GM21619 (cell line): ENCODE measurements around the gene CACNB3.
"Not testable (repeated sequence)": the region's sequence is repeated elsewhere in the genome, so short reads cannot be mapped to it uniquely, and the experiment has no call there.

Source experiments
- ATAC-seq: cut with Tn5 transposase; IDR thresholded peaks from one replicate; pipeline ENCODE4 v1.9.1; 2021; ENCODE audit not compliant: unreplicated experiment

Gene CACNB3

DNA sequence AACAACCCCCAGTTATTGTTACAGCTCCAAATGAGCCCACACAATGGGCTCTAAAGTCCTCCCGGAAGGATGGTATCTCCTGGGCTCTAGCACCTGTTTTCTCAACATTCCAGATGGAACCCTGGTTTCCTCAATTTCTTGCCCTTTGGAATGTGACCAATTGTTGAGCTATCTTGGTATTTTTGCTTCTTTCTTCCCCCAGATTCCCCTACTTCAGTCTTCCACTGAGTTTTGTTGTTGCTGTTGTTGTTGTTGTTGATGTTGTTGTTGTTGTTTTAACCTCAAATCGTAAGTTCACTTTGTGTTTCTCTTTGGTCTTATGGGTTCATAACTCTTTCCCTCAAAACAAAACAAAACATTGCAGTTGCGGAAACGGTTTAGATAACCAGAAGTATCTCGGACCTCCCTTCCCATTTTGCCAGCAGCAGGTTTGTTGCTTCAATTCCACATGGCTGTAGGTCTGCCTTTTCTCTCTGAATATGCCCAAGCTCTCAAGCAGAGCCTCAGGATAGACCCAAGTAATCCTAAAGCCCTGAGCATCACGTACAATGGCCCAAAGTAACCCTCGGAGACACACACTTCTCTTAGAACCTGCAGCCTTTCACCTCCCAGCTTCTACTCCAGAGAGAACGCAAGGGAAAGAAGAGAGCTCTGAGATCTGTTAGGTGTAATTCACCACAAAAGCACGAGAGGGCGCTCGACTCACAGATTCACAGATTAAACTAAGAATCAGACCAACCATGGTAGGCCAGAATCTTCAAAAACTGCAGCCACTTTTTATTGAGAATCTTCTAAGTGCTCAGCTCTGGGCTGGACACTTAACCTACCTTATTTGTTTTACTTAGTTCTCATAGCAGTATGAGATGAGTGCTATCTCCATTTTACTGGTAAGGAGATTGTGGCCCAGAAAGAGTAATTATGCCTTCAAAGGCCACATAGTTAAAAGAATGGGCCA is 34.7 kb downstream of the CACNB3 start:
- peak; percentile 37 for ATAC-seq

DNA sequence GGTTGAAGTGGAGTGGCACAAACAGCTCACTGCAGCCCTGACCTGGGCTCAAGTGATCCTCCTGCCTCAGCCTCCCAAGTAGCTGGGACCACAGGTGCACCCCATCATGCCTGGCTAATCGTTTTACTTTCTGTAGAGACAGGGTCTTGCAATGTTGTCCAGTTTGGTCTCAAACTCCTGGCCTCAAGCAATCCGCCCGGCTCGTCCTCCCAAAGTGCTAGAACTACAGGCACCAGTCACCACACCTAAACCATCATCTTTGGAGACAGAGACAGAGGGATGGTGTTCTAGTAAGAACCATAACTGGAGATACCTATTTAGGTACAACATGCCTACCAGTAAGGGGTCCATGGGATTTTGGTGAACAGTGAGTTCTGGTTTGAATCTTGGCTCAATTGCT is 36.2 kb downstream of the CACNB3 start:
- no peak for ATAC-seq

GRCh38 chr12:48854932-48855331 is 36.6 kb downstream of the CACNB3 start:
- ATAC-seq = not testable (repeated sequence)

- ATAC-seq = no peak
Observed at GRCh38 chr12:48856379-48856778, 38.1 kb downstream of the CACNB3 start.

DNA sequence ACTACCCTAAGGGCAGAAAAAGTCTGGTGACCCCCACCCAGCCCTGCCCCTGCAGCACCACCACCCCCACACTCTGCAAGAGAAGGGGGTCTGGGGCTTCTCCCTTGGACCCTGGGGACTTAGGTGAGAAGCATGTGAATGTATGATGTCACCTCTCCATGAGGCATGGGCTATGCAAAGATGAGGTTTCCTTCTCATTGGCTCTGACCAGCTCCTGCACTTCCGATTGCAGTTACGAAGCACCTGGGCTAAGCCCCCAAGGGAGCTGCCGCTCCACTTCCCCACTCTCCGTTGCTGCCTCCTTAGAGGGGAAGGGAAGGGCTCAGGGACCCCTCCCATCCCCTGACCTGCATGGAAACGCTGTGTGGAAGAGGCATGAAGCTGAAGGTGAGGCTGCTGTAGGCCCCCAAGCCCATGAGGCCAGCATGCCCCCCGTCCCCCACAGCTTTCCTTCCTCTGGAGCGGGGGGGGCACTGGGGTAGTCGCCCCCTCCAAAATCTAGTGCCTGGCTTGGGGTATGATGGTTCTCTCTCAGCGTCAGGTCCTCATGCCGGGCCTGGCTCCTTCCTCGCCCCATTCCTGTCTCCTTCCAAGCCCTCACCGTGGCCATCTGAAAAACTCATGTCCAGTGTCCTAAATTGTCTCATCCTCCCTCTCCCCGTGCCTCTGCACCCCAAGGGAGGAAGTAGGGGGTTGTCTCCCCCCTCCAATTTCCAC is 39.1 kb downstream of the CACNB3 start:
- no peak for ATAC-seq

- ATAC-seq = no peak
Observed at GRCh38 chr12:48858043-48858442, 39.7 kb downstream of the CACNB3 start.

- ATAC-seq = no peak
Observed at GRCh38 chr12:48859607-48860006, 41.3 kb downstream of the CACNB3 start.

DNA sequence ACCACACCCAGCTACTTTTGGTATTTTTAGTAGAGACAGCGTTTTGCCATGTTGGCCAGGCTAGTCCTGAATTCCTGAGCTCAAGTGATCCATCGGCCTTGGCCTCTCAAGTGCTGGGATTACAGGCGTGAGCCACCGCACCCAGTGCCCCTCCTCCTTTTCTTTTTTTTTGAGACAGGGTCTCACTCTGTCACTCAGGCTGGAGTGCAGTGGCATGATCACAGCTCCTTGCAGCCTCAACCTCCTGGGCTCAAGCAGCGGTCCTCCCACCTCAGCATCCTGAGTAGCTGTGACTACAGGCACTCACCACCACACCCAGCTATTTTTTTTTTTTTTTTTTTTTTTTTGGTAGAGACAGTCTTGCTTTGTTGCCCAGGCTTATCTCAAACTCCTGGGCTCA is 41.9 kb downstream of the CACNB3 start:
- not testable (repeated sequence) for ATAC-seq

DNA sequence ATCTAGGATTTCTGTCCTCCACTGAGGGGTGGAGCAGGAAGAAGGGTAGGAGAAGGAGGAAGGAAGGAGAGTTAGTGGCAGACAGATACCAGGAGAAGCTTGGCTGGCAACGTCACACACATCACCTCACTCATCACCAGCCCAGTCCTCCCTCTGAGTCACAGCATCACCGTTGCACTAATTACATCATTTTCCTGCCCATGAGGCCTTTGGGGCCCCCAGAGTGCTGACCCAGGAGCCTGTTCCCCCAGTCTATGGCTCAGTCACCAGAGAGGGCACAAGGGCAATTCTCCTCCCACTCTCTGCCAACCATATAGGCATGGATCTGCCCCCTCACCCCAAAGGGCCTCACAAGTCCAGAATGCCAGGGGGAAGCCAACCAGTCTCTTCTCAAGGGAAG is 42.8 kb downstream of the CACNB3 start:
- ATAC-seq = no peak

DNA sequence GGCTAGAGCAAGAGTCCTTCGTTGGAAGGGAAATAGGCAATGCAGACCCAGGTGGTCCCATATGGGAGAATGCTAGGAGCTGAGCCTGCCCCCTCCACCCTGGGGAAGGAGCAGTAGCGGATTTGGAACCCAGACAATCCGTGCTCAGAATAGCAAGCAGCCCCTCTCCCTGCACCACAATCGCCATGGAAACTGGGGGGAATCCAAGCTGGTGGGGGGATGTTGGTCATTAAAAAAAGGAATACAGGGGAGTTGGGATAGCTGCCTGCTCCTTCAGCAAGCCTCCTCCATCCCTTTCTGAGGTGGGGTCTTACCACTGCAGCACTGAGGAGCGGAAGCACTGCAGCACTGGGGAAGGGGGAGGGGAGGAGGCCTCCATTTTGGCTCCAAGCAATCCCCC is 44.5 kb downstream of the CACNB3 start:
- ATAC-seq = no peak

DNA sequence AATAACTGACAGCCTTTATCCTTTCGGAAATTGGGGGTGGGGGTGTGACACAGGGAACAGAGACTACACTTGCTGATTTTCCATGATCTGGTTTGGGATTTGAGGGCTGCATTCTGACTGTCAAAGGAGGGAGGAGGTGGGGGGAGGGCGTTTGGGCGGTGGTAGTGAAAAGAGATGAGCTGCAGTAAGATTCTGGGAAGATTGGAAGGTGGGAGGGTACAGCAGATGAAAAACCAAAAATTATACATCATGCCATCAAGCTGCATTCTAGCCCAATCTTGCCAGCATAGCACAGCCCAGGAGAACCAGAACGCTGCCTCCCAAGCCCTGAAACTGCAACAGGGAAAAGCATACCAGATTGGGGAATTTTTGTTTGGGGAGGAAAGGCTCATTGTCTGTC is 45.0 kb downstream of the CACNB3 start:
- no peak for ATAC-seq

DNA sequence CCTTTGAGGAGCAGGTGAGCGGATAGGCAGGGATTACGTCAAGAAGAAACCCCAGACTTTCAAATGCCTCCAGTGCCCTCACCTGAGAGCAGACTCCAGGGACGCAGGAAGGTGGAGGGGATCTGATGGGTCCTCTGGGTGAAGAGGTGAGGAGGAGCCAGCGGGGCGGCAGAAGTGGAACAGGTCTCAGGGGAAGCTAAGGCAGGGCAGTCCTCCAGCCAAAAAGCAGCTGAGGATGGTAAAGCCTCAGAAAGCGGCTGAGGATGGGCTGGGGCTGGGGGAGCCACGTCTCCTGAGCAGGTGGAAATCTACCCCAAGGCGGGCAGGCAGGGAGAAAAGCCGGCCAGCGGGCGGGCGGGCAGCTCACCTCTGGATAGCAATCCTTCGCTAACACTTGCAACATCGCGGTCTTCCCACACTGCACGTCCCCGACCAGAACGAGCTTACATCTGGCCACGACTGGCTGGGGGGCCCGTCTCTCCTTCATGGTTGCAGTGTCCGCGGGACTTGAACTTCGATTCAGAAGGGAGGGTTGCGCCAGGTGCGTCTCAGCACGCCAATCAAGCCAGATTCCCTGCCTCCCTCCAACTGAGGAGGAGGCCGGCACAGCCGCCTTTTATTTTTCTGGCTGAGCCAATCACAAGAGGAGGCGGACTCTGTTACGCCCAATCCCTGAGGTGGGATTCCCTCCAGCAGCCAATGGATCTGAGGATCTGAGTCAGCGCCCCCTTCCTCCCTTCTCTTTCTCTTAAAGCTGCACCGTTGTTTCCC is 47.2 kb downstream of the CACNB3 start, which contains the start of gene RND1:
Gene RND1, minus strand, starts transcription at position 590 of the 771 bp plus-strand sequence. Its CDS starts 103 bp downstream, at position 487.
- ATAC-seq = peak; percentile 93

DNA sequence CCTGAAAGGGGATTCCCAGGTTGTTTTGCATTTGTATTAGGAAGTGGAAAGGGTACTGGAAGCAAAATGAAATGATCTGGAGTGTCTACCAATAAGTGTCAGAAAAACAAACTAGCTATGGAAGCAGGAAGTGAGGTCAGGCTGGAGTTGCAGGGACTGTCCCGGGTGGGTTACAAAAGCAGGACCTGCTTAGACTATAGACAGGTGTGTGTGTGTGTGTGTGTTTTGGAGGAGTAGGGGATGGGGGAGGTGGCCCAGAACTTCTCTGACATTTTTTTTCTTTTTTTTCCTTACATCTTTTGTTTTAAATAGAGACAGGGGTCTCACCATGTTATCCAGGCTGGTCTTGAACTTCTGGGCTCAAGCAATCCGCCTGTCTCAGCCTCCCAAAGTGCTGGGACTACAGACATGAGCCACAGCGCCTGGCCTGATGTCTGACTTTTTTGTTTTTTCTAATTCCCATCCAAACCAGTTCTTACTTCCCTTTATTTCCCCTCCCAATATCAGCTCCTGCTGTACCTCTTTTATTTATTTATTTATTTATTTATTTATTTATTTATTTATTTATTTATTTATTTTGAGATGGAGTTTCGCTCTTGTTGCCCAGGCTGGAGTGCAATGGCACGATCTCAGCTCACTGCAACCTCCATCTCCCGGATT is 47.9 kb downstream of the CACNB3 start:
- no peak for ATAC-seq

DNA sequence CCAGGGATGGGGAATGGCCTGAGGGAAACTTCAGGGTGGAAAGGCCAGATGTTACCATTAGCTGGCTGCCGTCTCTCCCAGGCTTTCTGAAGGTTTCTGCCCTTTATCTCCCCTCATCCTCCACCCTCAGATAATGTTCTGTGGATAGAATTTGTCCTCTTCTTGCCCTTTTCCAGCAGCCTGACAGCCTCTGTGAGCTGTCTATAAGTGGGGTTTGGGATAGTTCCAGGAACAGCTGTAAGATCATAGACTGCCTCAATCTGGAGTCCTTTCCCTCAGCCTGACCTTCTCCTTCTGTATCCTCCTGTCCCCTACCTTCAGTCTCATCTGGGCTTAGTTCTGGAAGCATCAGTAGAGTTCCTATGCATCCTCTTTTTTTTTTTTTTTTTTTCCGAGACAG is 50.2 kb downstream of the CACNB3 start:
- ATAC-seq = no peak

DNA sequence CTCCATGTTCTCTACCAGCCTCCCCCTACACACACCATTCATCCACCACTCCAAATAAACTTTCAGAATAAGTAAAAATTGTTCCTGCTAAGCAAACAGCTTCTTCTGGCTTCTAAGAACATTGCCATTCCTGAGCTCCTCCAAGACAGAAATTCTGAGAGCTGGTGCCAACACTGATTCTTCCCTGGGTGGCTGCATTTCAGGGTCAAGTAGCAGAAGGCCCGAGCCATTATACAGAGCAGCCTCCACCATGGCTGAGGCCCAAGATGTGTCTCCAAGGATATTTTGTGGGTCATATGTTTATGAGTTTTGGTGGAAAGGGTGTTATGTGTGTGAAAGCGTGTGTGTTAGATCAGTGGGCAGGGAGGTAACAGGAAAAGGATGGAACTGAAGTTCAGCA is 50.9 kb downstream of the CACNB3 start:
- no peak for ATAC-seq

- ATAC-seq = no peak
Observed at GRCh38 chr12:48873096-48873495, 54.8 kb downstream of the CACNB3 start.

DNA sequence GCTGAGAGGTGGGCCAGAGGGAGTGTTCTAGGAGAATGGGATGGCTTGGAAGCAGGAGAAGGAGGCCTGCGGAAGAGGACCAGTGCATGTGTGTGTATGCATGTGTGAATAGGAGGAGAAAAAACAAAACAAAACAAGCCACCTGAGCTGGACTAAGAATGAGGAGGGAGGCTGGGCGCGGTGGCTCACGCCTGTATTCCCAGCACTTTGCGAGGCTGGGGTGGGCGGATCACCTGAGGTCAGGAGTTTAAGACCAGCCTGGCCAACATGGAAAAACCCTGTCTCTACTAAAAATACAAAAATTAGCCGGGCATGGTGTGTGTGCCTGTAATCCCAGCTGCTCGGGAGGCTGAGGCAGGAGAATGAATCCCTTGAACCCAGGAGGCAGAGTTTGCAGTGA is 55.2 kb downstream of the CACNB3 start:
- not testable (repeated sequence) for ATAC-seq

DNA sequence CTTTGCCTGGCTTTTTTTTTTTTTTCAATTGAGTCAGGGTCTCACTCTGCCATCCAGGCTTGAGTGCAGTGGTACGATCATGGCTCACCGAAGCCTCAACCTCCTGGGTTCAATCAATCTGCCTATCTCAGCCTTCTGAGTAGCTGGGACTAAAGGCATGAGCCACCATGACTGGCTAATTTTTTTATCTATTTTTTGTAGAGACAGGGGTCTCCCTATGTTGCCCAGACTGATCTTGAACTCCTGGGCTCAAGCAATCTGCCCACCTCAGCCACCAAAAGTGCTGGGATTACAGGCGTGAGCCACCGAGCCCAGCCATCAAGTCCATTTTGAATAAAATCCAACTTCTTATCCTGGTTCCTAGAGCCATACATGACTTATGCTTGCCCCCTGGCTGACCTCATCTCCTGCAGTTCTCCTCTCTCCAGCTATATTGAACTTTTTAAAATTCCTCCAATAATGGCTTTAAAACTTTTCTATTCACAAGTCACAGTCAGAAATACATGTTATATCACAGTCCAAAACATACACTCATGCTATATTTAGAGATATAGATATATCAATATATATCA is 57.7 kb downstream of the CACNB3 start:
- ATAC-seq = no peak
